Measurements from ENCODE around the gene IMMT. TPM values are rescaled to one million over a fixed set of nuclear protein-coding genes. Genes with fewer than 3 reads are reported as not detected.

The IMMT gene
- total and polyA plus RNA-seq, 2 experiments from 2014 or later: 71.0 to 96.7 TPM

- no peak for TF ChIP-seq REST (IDR thresholded peaks at IDR 0.05; ENCODE audit: unreplicated experiment)
Observed at GRCh38 chr2:86134709-86135108, 60.6 kb downstream of the IMMT start (continued).

GRCh38 chr2:86124683-86125082 is 70.6 kb downstream of the IMMT start:
- Mint-ChIP-seq H3K4me3 (no peak overlapping the region), H3K36me3 (ENCODE audit: low read depth) (peaks cover 93% of the 10 kb centered on the region), H3K9me3 (no peaks in the 10 kb centered on the region), H3K27me3 (ENCODE audit: insufficient read depth, low read depth, poor library complexity) (no peaks in the 10 kb centered on the region), H3K27ac (no peak overlapping the region), H3K4me1 (no peaks in the 10 kb centered on the region)
- H3K27me3 ChIP-seq (ENCODE audit: insufficient read depth): no peaks in the 10 kb centered on the region
- no peak overlapping the region for H3K4me3 ChIP-seq
- H3K79me2 ChIP-seq (replicated peaks; ENCODE audit: insufficient read depth): peaks cover 7% of the 10 kb centered on the region
- DNase-seq (ENCODE audit: low spot score) (no peak), ATAC-seq (no peak)
- H3K4me2 ChIP-seq: no peak overlapping the region
- H3K9me2 ChIP-seq (ENCODE audit: insufficient read depth): no peaks in the 10 kb centered on the region
- no peaks in the 10 kb centered on the region for H3K4me1 ChIP-seq (ENCODE audit: insufficient read depth)
- H3F3A ChIP-seq (replicated peaks; ENCODE audit: low read depth): no peaks in the 10 kb centered on the region
- H4K20me1 ChIP-seq (replicated peaks; ENCODE audit: insufficient read depth): peaks cover 15% of the 10 kb centered on the region
- H2AFZ ChIP-seq: no peak overlapping the region
- H3K27ac ChIP-seq (ENCODE audit: low read depth): no peak overlapping the region
- H3K36me3 ChIP-seq (ENCODE audit: insufficient read depth): peaks cover 95% of the 10 kb centered on the region
- TF ChIP-seq ZNF114 (CRISPR knock-in tag; IDR thresholded peaks at IDR 0.05): no peak
- TF ChIP-seq CREB1 (CRISPR knock-in tag; IDR thresholded peaks at IDR 0.05; ENCODE audit: low read depth): no peak
- TF ChIP-seq EZH2 (IDR thresholded peaks at IDR 0.05; ENCODE audit: low read depth, unreplicated experiment): no peak
- TF ChIP-seq REST (IDR thresholded peaks at IDR 0.05; ENCODE audit: unreplicated experiment): no peak
- TF ChIP-seq STAT1 (IDR thresholded peaks at IDR 0.05; ENCODE audit: unreplicated experiment): no peak
- TF ChIP-seq NANOG (IDR thresholded peaks at IDR 0.05; ENCODE audit: borderline replicate concordance): no peak
- no peak for TF ChIP-seq ZNF462 (CRISPR knock-in tag; IDR thresholded peaks at IDR 0.05)
- no peak for TF ChIP-seq EZH2phosphoT487 (IDR thresholded peaks at IDR 0.05; ENCODE audit: unreplicated experiment)
- no peak for TF ChIP-seq ZNF331 (CRISPR knock-in tag; IDR thresholded peaks at IDR 0.05; ENCODE audit: low read depth)
- TF ChIP-seq CTCF (conservative IDR thresholded peaks at IDR 0.05; ENCODE audit: low read depth in 2 of 2): no peak
